ENCODE data around the gene TEX35. TPM values are rescaled to one million over a fixed set of nuclear protein-coding genes. Genes with fewer than 3 reads are reported as not detected.

TEX35 gene
- total RNA-seq, 2 experiments from 2014 or later, result not detected

- CTCF ChIA-PET (ENCODE audit: unreplicated experiment), result interaction anchor here (0.6 to 6.2 kb wide), 6 partner anchors 35 to 461 kb away, joined by 3 to 53 read pairs (median 6); no protein-coding TSS in a partner anchor
- Histone ChIP-seq H3K4me1 (ENCODE audit: insufficient read depth, low read length, poor library complexity, severe bottlenecking) (peaks cover 31% of the 10 kb centered on the region), H3K9me2 (ENCODE audit: insufficient read depth, low read length) (no peaks in the 10 kb centered on the region), H4K20me1 (ENCODE audit: insufficient read depth, low read length) (no peaks in the 10 kb centered on the region), H3K79me2 (ENCODE audit: insufficient read depth, low read depth, low read length) (peaks cover 39% of the 10 kb centered on the region), H3K4me2 (ENCODE audit: low read length) (peak overlapping the region; percentile 96), H3K36me3 (ENCODE audit: insufficient read depth, low read length) (peaks cover 14% of the 10 kb centered on the region), H3K9me3 (ENCODE audit: low read length) (0 out of 2 replicates have a peak, but pooled peaks cover 1% of the 10 kb centered on the region), H2AFZ (ENCODE audit: low read length) (peak overlapping the region; percentile 93), H3K4me3 (ENCODE audit: low read depth, low read length, poor library complexity, severe bottlenecking) (peak overlapping the region; percentile 75), H3K27ac (ENCODE audit: low read depth, low read length, poor library complexity, severe bottlenecking) (peak overlapping the region; percentile 84)
- BruUV-seq (replicated peaks), result no TSS peak
- DNase-seq (ENCODE audit: low spot score), result peak; percentile 70
- POLR2A ChIA-PET, result interaction anchor here (0.6 to 9.8 kb wide), 10 partner anchors 37 to 463 kb away, joined by 3 to 127 read pairs (median 4); partner anchors contain the start of gene RALGPS2
- TF ChIP-seq CTCF (conservative IDR thresholded peaks at IDR 0.05; ENCODE audit: low read length) (no peak), EZH2phosphoT487 (IDR thresholded peaks at IDR 0.05; ENCODE audit: borderline replicate concordance, low read depth, low read length) (no peak)
- intact Hi-C loops (cut with micrococcal nuclease; ENCODE audit: unreplicated experiment), result loop anchor here (1.0 to 5.0 kb wide), 10 partner anchors 184 to 825 kb away; partner anchors contain the start of genes AXDND1, FAM20B, SOAT1 and TOR3A
Observed at GRCh38 chr1:178541829-178542553, 29.1 kb downstream of the TEX35 start.

GRCh38 chr1:178542554-178543289, 29.8 kb downstream of the TEX35 start:
- peak overlapping the region; percentile 84 for H3K27ac ChIP-seq (ENCODE audit: low read depth, low read length, poor library complexity, severe bottlenecking)

More at GRCh38 chr1:178542554-178543289, 29.8 kb downstream of the TEX35 start:
- CTCF ChIA-PET (ENCODE audit: unreplicated experiment), result interaction anchor here (0.6 to 6.2 kb wide), 7 partner anchors 35 to 460 kb away, joined by 3 to 53 read pairs (median 4); no protein-coding TSS in a partner anchor
- Histone ChIP-seq H3K9me3 (ENCODE audit: low read length) (0 out of 2 replicates have a peak, but pooled peaks cover 3% of the 10 kb centered on the region), H3K36me3 (ENCODE audit: insufficient read depth, low read length) (peaks cover 21% of the 10 kb centered on the region), H3K4me3 (ENCODE audit: low read depth, low read length, poor library complexity, severe bottlenecking) (peak overlapping the region; percentile 75), H3K4me2 (ENCODE audit: low read length) (peak overlapping the region; percentile 96), H4K20me1 (ENCODE audit: insufficient read depth, low read length) (no peaks in the 10 kb centered on the region), H3K9me2 (ENCODE audit: insufficient read depth, low read length) (no peaks in the 10 kb centered on the region), H3K4me1 (ENCODE audit: insufficient read depth, low read length, poor library complexity, severe bottlenecking) (peaks cover 31% of the 10 kb centered on the region), H3K79me2 (ENCODE audit: insufficient read depth, low read depth, low read length) (peaks cover 42% of the 10 kb centered on the region), H2AFZ (ENCODE audit: low read length) (peak overlapping the region; percentile 93)
- POLR2A ChIA-PET, result interaction anchor here (0.7 to 9.8 kb wide), 14 partner anchors 29 to 460 kb away, joined by 3 to 127 read pairs (median 4); partner anchors contain the start of gene RALGPS2
- intact Hi-C loops (cut with micrococcal nuclease; ENCODE audit: unreplicated experiment), result loop anchor here (1.0 to 5.0 kb wide), 13 partner anchors 39 to 825 kb away; partner anchors contain the start of genes AXDND1, FAM20B, SOAT1 and TOR3A
- peak; percentile 88 for DNase-seq (ENCODE audit: low spot score)
- TF ChIP-seq EZH2phosphoT487 (IDR thresholded peaks at IDR 0.05; ENCODE audit: borderline replicate concordance, low read depth, low read length) (no peak), CTCF (conservative IDR thresholded peaks at IDR 0.05; ENCODE audit: low read length) (peak; percentile 94)
- BruUV-seq (replicated peaks), result no TSS peak
